ENCODE results near the gene NPM1. TPM values are rescaled to one million over a fixed set of nuclear protein-coding genes. Genes with fewer than 3 reads are reported as not detected.

The NPM1 gene
- total RNA-seq, 4 donors from 2014 or later = 1,265 to 21,851 (median 1,493) TPM

GRCh38 chr5:171422902-171423663, 35.4 kb downstream of the NPM1 start:
- H3K27ac ChIP-seq = no peak overlapping the region
- H3K36me3 ChIP-seq = no peaks in the 10 kb centered on the region
- H3K27me3 ChIP-seq = peaks cover 0 to 6% of the 10 kb centered on the region in 2 donors
- no peak overlapping the region for H3K4me3 ChIP-seq
- TF ChIP-seq POLR2A (IDR thresholded peaks at IDR 0.05) (no peak), CTCF (IDR thresholded peaks at IDR 0.05) (no peak)
- peaks cover 0 to 18% of the 10 kb centered on the region in 2 donors for H3K4me1 ChIP-seq
- no peaks in the 10 kb centered on the region for H3K9me3 ChIP-seq
- intact Hi-C loops (cut with DNase I; ENCODE audit: low total_unique reads) = loop anchor here (5.0 kb wide), 1 partner anchor 479 kb away; no protein-coding TSS in a partner anchor
- no peak for DNase-seq

- peaks cover 0 to 10% of the 10 kb centered on the region in 2 donors for H3K4me1 ChIP-seq
- no peaks in the 10 kb centered on the region for H3K36me3 ChIP-seq
- H3K4me3 ChIP-seq = no peak overlapping the region
- H3K9me3 ChIP-seq = no peaks in the 10 kb centered on the region
- TF ChIP-seq CTCF (IDR thresholded peaks at IDR 0.05) (no peak), POLR2A (IDR thresholded peaks at IDR 0.05) (no peak)
- intact Hi-C loops (cut with DNase I; ENCODE audit: low total_unique reads) = loop anchor here (5.0 kb wide), 1 partner anchor 478 kb away; no protein-coding TSS in a partner anchor
- DNase-seq = no peak
- peaks cover 0 to 6% of the 10 kb centered on the region in 2 donors for H3K27me3 ChIP-seq
- H3K27ac ChIP-seq = no peak overlapping the region
Observed at GRCh38 chr5:171424726-171425125, 37.1 kb downstream of the NPM1 start.

- DNase-seq = peak in 1 of 2 donors; percentile 0
- no peaks in the 10 kb centered on the region for H3K9me3 ChIP-seq
- intact Hi-C loops (cut with DNase I; ENCODE audit: low total_unique reads) = no loop called here
- TF ChIP-seq CTCF (IDR thresholded peaks at IDR 0.05) = no peak
- TF ChIP-seq POLR2A (IDR thresholded peaks at IDR 0.05) = no peak
- H3K4me3 ChIP-seq = no peak overlapping the region
- no peaks in the 10 kb centered on the region for H3K27me3 ChIP-seq
- no peaks in the 10 kb centered on the region for H3K4me1 ChIP-seq
- no peak overlapping the region for H3K27ac ChIP-seq
- H3K36me3 ChIP-seq = no peaks in the 10 kb centered on the region
Observed at GRCh38 chr5:171425596-171426244, 38.1 kb downstream of the NPM1 start.

GRCh38 chr5:171426266-171426665, 38.6 kb downstream of the NPM1 start:
- Histone ChIP-seq H3K9me3 (no peaks in the 10 kb centered on the region), H3K36me3 (no peaks in the 10 kb centered on the region), H3K4me3 (no peak overlapping the region), H3K27me3 (no peaks in the 10 kb centered on the region), H3K4me1 (no peaks in the 10 kb centered on the region), H3K27ac (no peak overlapping the region)
- intact Hi-C loops (cut with DNase I; ENCODE audit: low total_unique reads) = no loop called here
- no peak for TF ChIP-seq POLR2A (IDR thresholded peaks at IDR 0.05)
- TF ChIP-seq CTCF (IDR thresholded peaks at IDR 0.05) = no peak
- DNase-seq = peak in 1 of 2 donors; percentile 9

- intact Hi-C loops (cut with DNase I; ENCODE audit: low total_unique reads) = no loop called here
- H3K4me1 ChIP-seq = no peaks in the 10 kb centered on the region
- H3K27ac ChIP-seq = no peak overlapping the region
- no peak for TF ChIP-seq CTCF (IDR thresholded peaks at IDR 0.05)
- TF ChIP-seq POLR2A (IDR thresholded peaks at IDR 0.05) = no peak
- H3K9me3 ChIP-seq = no peaks in the 10 kb centered on the region
- H3K36me3 ChIP-seq = no peaks in the 10 kb centered on the region
- no peak overlapping the region for H3K4me3 ChIP-seq
- peak in 1 of 2 donors; percentile 2 for DNase-seq
- no peaks in the 10 kb centered on the region for H3K27me3 ChIP-seq
Observed at GRCh38 chr5:171426680-171427079, 39.0 kb downstream of the NPM1 start.

Measured in uterus (tissue), 4 donors.